Stomach (tissue), 9 donors: ENCODE measurements around the gene OXER1. TPM values are rescaled to one million over a fixed set of nuclear protein-coding genes. Genes with fewer than 3 reads are reported as not detected.

Experiments used
- DNase-seq, 2 donors: peaks; one replicate each; pipeline versions ENCODE4 v3.0.0 to v3.0.0-alpha.2; 2013 to 2019
- H3K27ac ChIP-seq, 5 donors: fragments of 200-600 bp in 4 of 5; sonication (generic) in 4 of 5; one replicate each; pipeline ENCODE4 v1.5.1; 2013 to 2019; ENCODE audit warnings: mild to moderate bottlenecking in 1 of 5, moderate library complexity in 1 of 5
- H3K27me3 ChIP-seq, 3 donors: fragments of 200-600 bp; sonication (generic); one replicate each; pipeline ENCODE4 v1.5.1; 2017 to 2019; ENCODE audit warnings: mixed run types in 1 of 3
- H3K36me3 ChIP-seq, 4 donors: fragments of 200-600 bp; sonication (generic); 1 replicate in 3 of 4; 2 replicates in 1 of 4; pipeline ENCODE4 v1.5.1; 2016 to 2019
- H3K4me1 ChIP-seq, 4 donors: fragments of 200-600 bp; sonication (generic); one replicate each; pipeline ENCODE4 v1.5.1; 2016 to 2019
- H3K4me3 ChIP-seq, 4 donors: fragments of 200-600 bp; sonication (generic) in 3 of 4; one replicate each; pipeline ENCODE4 v1.5.1; 2016 to 2019; ENCODE audit warnings: mild to moderate bottlenecking in 1 of 4
- H3K9me3 ChIP-seq, 4 donors: fragments of 200-600 bp; sonication (generic); one replicate each; pipeline ENCODE4 v1.5.1; 2016 to 2019
- EP300 ChIP-seq: sonication (generic); formaldehyde crosslinking; IDR thresholded peaks from one replicate; pipeline ENCODE4 v1.6.1; 2017; ENCODE audit warnings: antibody characterized with exemption
- POLR2A ChIP-seq, 4 donors: fragments of 450-650 bp; IDR thresholded peaks; one replicate each; pipeline ENCODE4 v1.6.1; 2016; ENCODE audit warnings: antibody characterized with exemption in 4 of 4, control low read depth in 2 of 4, mild to moderate bottlenecking in 1 of 4, moderate library complexity in 1 of 4
- POLR2AphosphoS5 ChIP-seq, 3 donors: sonication (generic); formaldehyde crosslinking; IDR thresholded peaks; one replicate each; pipeline ENCODE4 v1.6.1; 2016; ENCODE audit warnings: antibody characterized with exemption in 3 of 3
- WGBS, 5 donors: extraction: QIAGEN DNeasy Blood & Tissue Kit in 3 of 5; methylation state at CpG; one replicate each; pipeline versions ENCODE4 v1.1.5 to v1.1.7; 2013 to 2018; 5-methylcytosine and 5-hydroxymethylcytosine counted together
- intact Hi-C: fragments of 100-400 bp; cut with DNase I; formaldehyde crosslinking; loops from one replicate; pipeline ENCODE4 v1.15.1; 2023; ENCODE audit warnings: low total_unique reads
- polyA plus RNA-seq, 3 donors: library from polyadenylated mRNA; stranded (reverse); fragments of 200-250 nt; gene quantifications; one replicate each; pipeline ENCODE4 v1.2.3, GENCODE V29; 2013
- total RNA-seq, 5 donors: library from RNA; depleted of rRNA; stranded (reverse); fragments of >200 nt; gene quantifications; one replicate each; pipeline versions ENCODE4 v1.1.0 to v1.2.3, GENCODE V29; 2014 to 2016
- TF ChIP-seq, protein P1 (sequence below), 7 experiments: fragments of 450-650 bp in 4 of 7; fragments of 200-600 bp in 3 of 7; sonication (generic) in 3 of 7; IDR thresholded peaks; one replicate each; pipeline ENCODE4 v1.5.1; 2016 to 2019; ENCODE audit warnings: antibody characterized with exemption in 7 of 7, control low read depth in 2 of 7, mild to moderate bottlenecking in 1 of 7
- donor health status: healthy with polysubstance abuse.
- donor health status: Bipolar disorder and iron deficiency.
- donor health status: healthy.

OXER1 gene
- total and polyA plus RNA-seq, 8 donors, result 0.46 to 7.8 (median 1.5) TPM; not detected in 2

GRCh38 chr2:42800981-42801380 is 37.0 kb upstream of the OXER1 start:
- WGBS, 5 donors, result 38 to 83% (median 70%) methylated on average over 2 of the region's 2 CpGs
- Histone ChIP-seq H3K4me1 (peaks cover 0 to 19% (median 8%) of the 10 kb centered on the region in 4 donors), H3K27ac (peak overlapping the region in 1 of 5 donors; percentile 6), H3K9me3 (no peaks in the 10 kb centered on the region), H3K36me3 (no peaks in the 10 kb centered on the region), H3K4me3 (no peak overlapping the region), H3K27me3 (no peaks in the 10 kb centered on the region)
- TF ChIP-seq POLR2AphosphoS5 (IDR thresholded peaks at IDR 0.05) (no peak), POLR2A (IDR thresholded peaks at IDR 0.05) (no peak), EP300 (no peak)
- TF ChIP-seq, protein P1, sequence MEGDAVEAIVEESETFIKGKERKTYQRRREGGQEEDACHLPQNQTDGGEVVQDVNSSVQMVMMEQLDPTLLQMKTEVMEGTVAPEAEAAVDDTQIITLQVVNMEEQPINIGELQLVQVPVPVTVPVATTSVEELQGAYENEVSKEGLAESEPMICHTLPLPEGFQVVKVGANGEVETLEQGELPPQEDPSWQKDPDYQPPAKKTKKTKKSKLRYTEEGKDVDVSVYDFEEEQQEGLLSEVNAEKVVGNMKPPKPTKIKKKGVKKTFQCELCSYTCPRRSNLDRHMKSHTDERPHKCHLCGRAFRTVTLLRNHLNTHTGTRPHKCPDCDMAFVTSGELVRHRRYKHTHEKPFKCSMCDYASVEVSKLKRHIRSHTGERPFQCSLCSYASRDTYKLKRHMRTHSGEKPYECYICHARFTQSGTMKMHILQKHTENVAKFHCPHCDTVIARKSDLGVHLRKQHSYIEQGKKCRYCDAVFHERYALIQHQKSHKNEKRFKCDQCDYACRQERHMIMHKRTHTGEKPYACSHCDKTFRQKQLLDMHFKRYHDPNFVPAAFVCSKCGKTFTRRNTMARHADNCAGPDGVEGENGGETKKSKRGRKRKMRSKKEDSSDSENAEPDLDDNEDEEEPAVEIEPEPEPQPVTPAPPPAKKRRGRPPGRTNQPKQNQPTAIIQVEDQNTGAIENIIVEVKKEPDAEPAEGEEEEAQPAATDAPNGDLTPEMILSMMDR (IDR thresholded peaks at IDR 0.05), result no peak
- DNase-seq, result peak in 1 of 2 donors; percentile 56
- intact Hi-C loops, result no loop called here

DNA sequence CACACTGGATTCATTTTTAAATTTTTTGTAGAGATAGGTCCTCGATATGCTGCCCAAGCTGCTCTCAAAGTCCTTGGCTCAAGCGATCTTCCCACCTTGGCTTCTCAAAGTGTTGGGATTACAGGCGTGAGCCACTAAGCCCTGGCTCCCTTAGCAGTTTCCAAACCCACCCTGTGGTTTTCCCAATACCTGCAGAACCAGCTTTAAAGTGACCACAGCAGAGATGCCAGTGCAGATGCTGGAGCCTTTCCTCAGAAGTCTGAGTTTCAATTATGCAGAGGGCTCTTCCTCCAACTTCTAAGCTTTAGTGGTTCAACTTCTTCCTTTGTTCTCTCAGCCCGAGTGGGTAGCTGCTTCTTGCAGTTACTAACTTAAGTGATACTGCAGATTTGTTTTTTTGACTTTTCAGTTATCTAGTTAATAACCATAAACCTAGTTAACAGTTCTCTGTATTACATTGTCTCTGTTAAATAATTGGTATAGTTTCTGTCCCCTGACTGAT is 36.6 kb upstream of the OXER1 start:
- H3K9me3 ChIP-seq, result no peaks in the 10 kb centered on the region
- H3K4me3 ChIP-seq, result no peak overlapping the region
- TF ChIP-seq EP300, result no peak
- TF ChIP-seq, protein P1 (IDR thresholded peaks at IDR 0.05), result no peak
- TF ChIP-seq POLR2A (IDR thresholded peaks at IDR 0.05), result no peak
- TF ChIP-seq POLR2AphosphoS5 (IDR thresholded peaks at IDR 0.05), result no peak
- DNase-seq, result no peak
- 85 to 91% (median 87%) methylated on average over 4 of the region's 4 CpGs for WGBS, 5 donors
- intact Hi-C loops, result no loop called here
- H3K36me3 ChIP-seq, result no peaks in the 10 kb centered on the region
- H3K4me1 ChIP-seq, result peaks cover 0 to 24% (median 10%) of the 10 kb centered on the region in 4 donors
- H3K27ac ChIP-seq, result no peak overlapping the region
- H3K27me3 ChIP-seq, result no peaks in the 10 kb centered on the region

DNA sequence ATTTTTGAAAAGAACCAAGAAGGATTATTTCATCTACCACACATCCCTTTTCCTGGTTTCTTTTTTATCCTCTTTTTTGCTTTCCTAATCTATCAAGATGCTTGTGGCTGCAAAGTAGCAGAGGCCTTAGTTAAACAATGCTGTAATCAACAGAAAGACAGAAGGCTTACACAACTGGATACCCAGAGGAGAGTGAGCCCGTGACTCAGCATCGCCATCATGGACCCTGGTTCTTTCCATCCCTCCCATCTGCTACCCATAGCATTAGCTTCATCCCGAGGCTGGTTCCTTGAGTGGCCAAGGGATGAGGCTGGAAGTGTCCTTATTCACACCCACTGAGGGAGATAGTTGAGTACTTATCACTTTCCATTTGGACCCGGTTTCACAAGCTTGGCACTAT is 35.9 kb upstream of the OXER1 start:
- Histone ChIP-seq H3K4me1 (peaks cover 0 to 26% (median 12%) of the 10 kb centered on the region in 4 donors), H3K36me3 (no peaks in the 10 kb centered on the region), H3K9me3 (no peaks in the 10 kb centered on the region), H3K4me3 (no peak overlapping the region), H3K27me3 (no peaks in the 10 kb centered on the region), H3K27ac (no peak overlapping the region)
- intact Hi-C loops, result no loop called here
- no peak for DNase-seq
- WGBS, 5 donors, result 63 to 89% (median 80%) methylated on average over 4 of the region's 4 CpGs
- TF ChIP-seq, protein P1 (IDR thresholded peaks at IDR 0.05), result no peak
- TF ChIP-seq EP300, result no peak
- no peak for TF ChIP-seq POLR2A (IDR thresholded peaks at IDR 0.05)
- no peak for TF ChIP-seq POLR2AphosphoS5 (IDR thresholded peaks at IDR 0.05)

- Histone ChIP-seq H3K36me3 (no peaks in the 10 kb centered on the region), H3K4me3 (no peak overlapping the region), H3K9me3 (no peaks in the 10 kb centered on the region), H3K27ac (no peak overlapping the region), H3K27me3 (peaks cover 0 to 12% (median 11%) of the 10 kb centered on the region in 3 donors), H3K4me1 (peaks cover 3 to 49% (median 29%) of the 10 kb centered on the region in 4 donors)
- intact Hi-C loops, result no loop called here
- 76 to 90% (median 80%) methylated on average over 6 of the region's 6 CpGs for WGBS, 5 donors
- no peak for DNase-seq
- TF ChIP-seq POLR2AphosphoS5 (IDR thresholded peaks at IDR 0.05) (no peak), POLR2A (IDR thresholded peaks at IDR 0.05) (no peak), EP300 (no peak)
- TF ChIP-seq, protein P1 (IDR thresholded peaks at IDR 0.05), result no peak
Measured at GRCh38 chr2:42797281-42797680, 33.3 kb upstream of the OXER1 start.
